PC-3 (cell line): ENCODE measurements around the gene CASP8.
"Not testable (repeated sequence)": the region's sequence is repeated elsewhere in the genome, so short reads cannot be mapped to it uniquely, and the experiment has no call there.

Source experiments
- CTCF ChIP-seq: fragments of 300-600 bp; sonication (generic); conservative IDR thresholded peaks from 2 replicates; pipeline ENCODE4 v1.5.1; 2017; ENCODE audit warnings: antibody characterized with exemption, low read depth, mild to moderate bottlenecking, low read length
- EZH2phosphoT487 ChIP-seq: fragments of 300-600 bp; sonication (generic); IDR thresholded peaks from 2 replicates; pipeline ENCODE4 v1.6.1; 2018; ENCODE audit warnings: mild to moderate bottlenecking, antibody characterized with exemption, low read length, borderline replicate concordance

GRCh38 chr2:201239167-201239935, 21.0 kb upstream of the CASP8 start:
- TF ChIP-seq EZH2phosphoT487, CTCF: not testable (repeated sequence)
